Left lung (tissue), 10 donors: ENCODE data around the gene NHERF2. TPM values are rescaled to one million over a fixed set of nuclear protein-coding genes. Genes with fewer than 3 reads are reported as not detected.

Experiments used
- ATAC-seq: fragments of 200-7000 bp; cut with Tn5 transposase; one replicate; pipeline ENCODE4 v1.9.1; 2020; ENCODE audit warnings: moderate library complexity
- DNase-seq, 4 donors: peaks; one replicate each; pipeline ENCODE4 v3.0.0-alpha.2; 2013 to 2020
- H3K27ac ChIP-seq, 2 donors: fragments of 200-600 bp; sonication (generic) in 1 of 2; one replicate each; pipeline versions ENCODE4 v1.5.0 to v1.8.0; 2020 to 2021
- H3K27me3 ChIP-seq, 2 donors: fragments of 200-600 bp; sonication (generic) in 1 of 2; one replicate each; pipeline versions ENCODE4 v1.5.0 to v1.8.0; 2020 to 2021
- H3K36me3 ChIP-seq, 2 donors: fragments of 200-600 bp; sonication (generic) in 1 of 2; one replicate each; pipeline versions ENCODE4 v1.5.0 to v1.8.0; 2020 to 2021
- H3K4me1 ChIP-seq, 2 donors: fragments of 200-600 bp; one replicate each; pipeline ENCODE4 v1.8.0; 2021
- H3K4me3 ChIP-seq, 2 donors: fragments of 200-600 bp; sonication (generic) in 1 of 2; one replicate each; pipeline versions ENCODE4 v1.5.0 to v1.8.0; 2020 to 2021; ENCODE audit warnings: mild to moderate bottlenecking in 1 of 2
- H3K9me3 ChIP-seq, 2 donors: fragments of 200-600 bp; sonication (generic) in 1 of 2; one replicate each; pipeline versions ENCODE4 v1.5.0 to v1.8.0; 2020 to 2021
- intact Hi-C, 2 donors: fragments of 100-400 bp; cut with DNase I; formaldehyde crosslinking; loops; one replicate each; pipeline versions ENCODE4 v1.11.2 to v1.14.2; 2022
- polyA plus RNA-seq, 6 donors: library from polyadenylated mRNA; unstranded; fragments of 120-200 nt; gene quantifications; one replicate each; pipeline ENCODE4 v1.2.1, GENCODE V29; 2013; ENCODE audit not compliant: insufficient read length in 6 of 6
- total RNA-seq, 2 donors: library from RNA; stranded (reverse); fragmentation: NEBNext Ultra II Directional; extraction: Animal tissue kit (Norgen Biotek cat#: 25700); gene quantifications; one replicate each; pipeline ENCODE4 v1.2.1, GENCODE V29; 2021
- TF ChIP-seq, protein P1 (sequence below), 2 donors: fragments of 200-600 bp; sonication (generic) in 1 of 2; IDR thresholded peaks; one replicate each; pipeline versions ENCODE4 v1.5.0 to v1.8.0; 2021; ENCODE audit warnings: antibody characterized with exemption in 2 of 2
- donor health status: DM: no; HTN: yes; CAD: no.
- donor health status: DM: no; HTN: no; CAD: no.

Gene NHERF2
- total and polyA plus RNA-seq, 8 donors: 68.1 to 349 (median 109) TPM

- DNase-seq: no peak
- no peak for ATAC-seq
- no peak overlapping the region for H3K27ac ChIP-seq
- H3K4me1 ChIP-seq: no peaks in the 10 kb centered on the region
- TF ChIP-seq, protein P1, sequence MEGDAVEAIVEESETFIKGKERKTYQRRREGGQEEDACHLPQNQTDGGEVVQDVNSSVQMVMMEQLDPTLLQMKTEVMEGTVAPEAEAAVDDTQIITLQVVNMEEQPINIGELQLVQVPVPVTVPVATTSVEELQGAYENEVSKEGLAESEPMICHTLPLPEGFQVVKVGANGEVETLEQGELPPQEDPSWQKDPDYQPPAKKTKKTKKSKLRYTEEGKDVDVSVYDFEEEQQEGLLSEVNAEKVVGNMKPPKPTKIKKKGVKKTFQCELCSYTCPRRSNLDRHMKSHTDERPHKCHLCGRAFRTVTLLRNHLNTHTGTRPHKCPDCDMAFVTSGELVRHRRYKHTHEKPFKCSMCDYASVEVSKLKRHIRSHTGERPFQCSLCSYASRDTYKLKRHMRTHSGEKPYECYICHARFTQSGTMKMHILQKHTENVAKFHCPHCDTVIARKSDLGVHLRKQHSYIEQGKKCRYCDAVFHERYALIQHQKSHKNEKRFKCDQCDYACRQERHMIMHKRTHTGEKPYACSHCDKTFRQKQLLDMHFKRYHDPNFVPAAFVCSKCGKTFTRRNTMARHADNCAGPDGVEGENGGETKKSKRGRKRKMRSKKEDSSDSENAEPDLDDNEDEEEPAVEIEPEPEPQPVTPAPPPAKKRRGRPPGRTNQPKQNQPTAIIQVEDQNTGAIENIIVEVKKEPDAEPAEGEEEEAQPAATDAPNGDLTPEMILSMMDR (IDR thresholded peaks at IDR 0.05): no peak
- intact Hi-C loops: no loop called here
- H3K36me3 ChIP-seq: peaks cover 0 to 100% of the 10 kb centered on the region in 2 donors
- H3K4me3 ChIP-seq: no peak overlapping the region
- no peaks in the 10 kb centered on the region for H3K27me3 ChIP-seq
- H3K9me3 ChIP-seq: no peaks in the 10 kb centered on the region
Measured at GRCh38 chr16:2075631-2076030, 48.9 kb downstream of the NHERF2 start.

DNA sequence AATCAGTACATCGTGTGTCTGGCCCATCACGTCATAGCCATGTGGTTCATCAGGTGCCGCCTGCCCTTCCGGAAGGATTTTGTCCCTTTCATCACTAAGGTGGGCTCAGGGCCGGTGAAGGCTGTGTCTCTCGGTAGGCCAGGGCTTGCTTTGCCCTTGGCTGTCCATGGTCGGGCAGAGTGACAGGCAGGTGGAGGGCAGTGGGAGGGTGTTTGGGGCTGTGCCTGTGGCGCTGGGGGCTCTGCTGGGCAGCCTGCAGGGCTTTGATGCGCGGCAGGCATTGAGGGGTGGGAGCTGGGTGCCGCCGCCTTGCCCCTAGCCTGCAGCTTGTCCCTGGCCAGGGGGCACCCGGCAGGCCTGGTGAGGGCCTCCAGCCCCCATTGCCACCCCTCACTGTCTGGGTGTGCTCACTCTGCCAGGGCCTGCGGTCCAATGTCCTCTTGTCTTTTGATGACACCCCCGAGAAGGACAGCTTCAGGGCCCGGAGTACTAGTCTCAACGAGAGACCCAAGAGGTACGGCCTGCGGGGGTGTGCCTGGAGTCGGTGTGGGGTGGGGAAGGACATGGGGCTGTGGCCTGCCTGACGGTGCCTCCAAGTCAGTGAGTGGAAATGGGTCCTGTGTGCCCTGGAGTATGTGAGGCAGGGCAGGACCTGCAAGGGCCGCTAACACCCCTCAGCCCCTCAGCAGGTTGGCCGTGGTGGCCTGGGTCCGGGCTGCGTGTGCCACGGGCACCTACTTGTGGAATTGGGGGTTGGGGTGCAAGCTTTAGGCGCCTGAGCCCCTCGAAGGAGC lies 49.6 kb downstream of the NHERF2 start:
- ATAC-seq (no peak), DNase-seq (no peak)
- TF ChIP-seq, protein P1 (IDR thresholded peaks at IDR 0.05): no peak
- Histone ChIP-seq H3K27ac (no peak overlapping the region), H3K36me3 (peaks cover 0 to 100% of the 10 kb centered on the region in 2 donors), H3K4me3 (no peak overlapping the region), H3K9me3 (no peaks in the 10 kb centered on the region), H3K4me1 (no peaks in the 10 kb centered on the region), H3K27me3 (no peaks in the 10 kb centered on the region)
- intact Hi-C loops: no loop called here

DNA sequence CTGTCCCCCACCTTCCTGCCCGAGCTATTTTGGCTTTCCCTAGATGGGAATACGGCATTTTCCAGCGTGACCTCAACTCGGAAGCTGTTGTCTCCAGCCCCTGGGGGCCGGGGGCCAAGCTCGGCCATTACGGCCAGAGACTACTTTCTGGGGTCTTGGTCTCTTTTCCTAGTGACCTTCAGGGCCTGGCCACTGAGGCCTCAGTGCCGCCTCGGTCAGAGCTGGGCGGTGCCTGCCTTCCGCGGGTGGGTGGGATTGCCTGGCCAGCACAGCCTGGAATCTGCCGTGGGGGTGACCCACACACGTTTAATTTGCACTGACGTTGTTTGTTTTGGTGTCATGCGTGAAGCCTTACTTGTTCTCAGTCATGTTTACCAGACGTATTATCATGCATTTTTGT lies 50.3 kb downstream of the NHERF2 start:
- no peak for ATAC-seq
- intact Hi-C loops: no loop called here
- TF ChIP-seq, protein P1 (IDR thresholded peaks at IDR 0.05): no peak
- H3K4me3 ChIP-seq: no peak overlapping the region
- DNase-seq: no peak
- peaks cover 0 to 100% of the 10 kb centered on the region in 2 donors for H3K36me3 ChIP-seq
- peaks cover 0 to 2% of the 10 kb centered on the region in 2 donors for H3K4me1 ChIP-seq
- H3K27me3 ChIP-seq: no peaks in the 10 kb centered on the region
- H3K9me3 ChIP-seq: no peaks in the 10 kb centered on the region
- H3K27ac ChIP-seq: no peak overlapping the region

GRCh38 chr16:2077696-2078095 lies 51.0 kb downstream of the NHERF2 start:
- no peak overlapping the region for H3K27ac ChIP-seq
- no peaks in the 10 kb centered on the region for H3K27me3 ChIP-seq
- no peak for DNase-seq
- no peaks in the 10 kb centered on the region for H3K9me3 ChIP-seq
- no peak overlapping the region for H3K4me3 ChIP-seq
- peaks cover 0 to 7% of the 10 kb centered on the region in 2 donors for H3K4me1 ChIP-seq
- H3K36me3 ChIP-seq: peaks cover 0 to 100% of the 10 kb centered on the region in 2 donors
- no peak for ATAC-seq
- TF ChIP-seq, protein P1 (IDR thresholded peaks at IDR 0.05): no peak
- intact Hi-C loops: no loop called here

DNA sequence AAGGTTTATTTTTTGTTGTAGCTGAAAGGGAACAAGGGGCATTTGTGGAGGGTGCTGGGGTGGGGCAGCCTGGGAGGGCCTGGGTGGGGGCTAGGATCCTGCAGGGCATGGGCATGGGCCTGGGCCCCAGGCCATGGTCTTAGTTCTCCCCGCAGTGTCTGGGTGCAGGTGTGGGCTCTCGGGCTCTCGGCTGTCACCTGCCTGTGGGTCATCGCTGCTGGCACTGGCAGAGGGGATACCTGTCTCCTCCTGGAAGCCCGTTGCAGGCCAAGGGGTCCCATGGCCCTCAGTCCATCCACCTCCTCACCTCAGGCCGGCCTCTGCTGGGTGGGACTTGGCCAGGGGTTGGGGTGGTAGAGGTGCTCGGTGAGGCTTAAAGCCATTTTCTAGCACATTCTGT lies 51.4 kb downstream of the NHERF2 start:
- Histone ChIP-seq H3K27me3 (no peaks in the 10 kb centered on the region), H3K36me3 (peaks cover 0 to 99% of the 10 kb centered on the region in 2 donors), H3K4me3 (no peak overlapping the region), H3K9me3 (no peaks in the 10 kb centered on the region), H3K27ac (no peak overlapping the region), H3K4me1 (peaks cover 0 to 10% of the 10 kb centered on the region in 2 donors)
- intact Hi-C loops: no loop called here
- TF ChIP-seq, protein P1 (IDR thresholded peaks at IDR 0.05): no peak
- DNase-seq (no peak), ATAC-seq (no peak)
